K562 (cell line): Measurements from ENCODE around the gene SAMD4A. TPM values are rescaled to one million over a fixed set of nuclear protein-coding genes. Genes with fewer than 3 reads are reported as not detected.

Experiments used
- C11orf30 ChIP-seq: fragments of 450-650 bp; IDR thresholded peaks from 2 replicates; pipeline ENCODE4 v1.6.1; 2016; ENCODE audit warnings: low read depth, mild to moderate bottlenecking
- CHD2 ChIP-seq: IDR thresholded peaks from 2 replicates; pipeline ENCODE4 v1.6.1; 2011; ENCODE audit warnings: low read depth, low read length
- CREBBP ChIP-seq: IDR thresholded peaks from one replicate; pipeline ENCODE4 v1.6.1; 2012; ENCODE audit warnings: low read depth, mild to moderate bottlenecking, control low read depth, inconsistent platforms, low read length
- DIDO1 ChIP-seq: fragments of 450-650 bp; IDR thresholded peaks from 2 replicates; pipeline ENCODE4 v1.6.1; 2016; ENCODE audit warnings: low read depth, missing biosample characterization, missing genetic modification characterization
- EWSR1 ChIP-seq: fragments of 450-650 bp; IDR thresholded peaks from 2 replicates; pipeline ENCODE4 v1.6.1; 2018; ENCODE audit warnings: borderline replicate concordance, mild to moderate bottlenecking, low read depth, moderate library complexity; ENCODE audit not compliant: partially characterized antibody
- HBP1 ChIP-seq: fragments of 450-650 bp; formaldehyde crosslinking; IDR thresholded peaks from 2 replicates; pipeline ENCODE4 v1.4.0; 2022; ENCODE audit warnings: missing genetic modification characterization
- HDAC1 ChIP-seq, 2 experiments: fragments of 450-650 bp; IDR thresholded peaks; 2 replicates each; pipeline ENCODE4 v1.6.1; 2016 to 2017; ENCODE audit warnings: inconsistent platforms in 1 of 2, mild to moderate bottlenecking in 1 of 2, moderate library complexity in 1 of 2
- HMG20A ChIP-seq: fragments of 450-650 bp; formaldehyde crosslinking; conservative IDR thresholded peaks from 2 replicates; pipeline ENCODE4 v1.4.0; 2020; ENCODE audit warnings: mild to moderate bottlenecking, mixed read lengths
- KLF10 ChIP-seq: fragments of 250-450 bp; sonication (Bioruptor Pico); IDR thresholded peaks from 2 replicates; pipeline ENCODE4 v1.6.1; 2021; ENCODE audit warnings: matching md5 sums
- NCOA6 ChIP-seq: fragments of 450-650 bp; IDR thresholded peaks from 2 replicates; pipeline ENCODE4 v1.6.1; 2017; ENCODE audit warnings: mild to moderate bottlenecking
- PKNOX1 ChIP-seq: fragments of 450-650 bp; IDR thresholded peaks from 2 replicates; pipeline ENCODE4 v1.6.1; 2016
- RUNX1 ChIP-seq: sonication (generic); IDR thresholded peaks from 2 replicates; pipeline ENCODE4 v1.6.1; 2016; ENCODE audit warnings: antibody characterized with exemption, low read depth
- SMAD1 ChIP-seq: fragments of 150-350 bp; IDR thresholded peaks from 2 replicates; pipeline ENCODE4 v1.6.1; 2014; ENCODE audit warnings: low read length, low read depth; ENCODE audit not compliant: partially characterized antibody
- SRSF7 ChIP-seq: fragments of 200-400 bp; formaldehyde crosslinking; optimal IDR thresholded peaks from 2 replicates; pipeline ENCODE3; 2017; ENCODE audit warnings: mild to moderate bottlenecking, low read depth, low read length
- TCF3 ChIP-seq: sonication (generic); formaldehyde crosslinking; IDR thresholded peaks from 2 replicates; pipeline ENCODE4 v1.4.0; 2020; ENCODE audit warnings: mild to moderate bottlenecking, missing genetic modification reagents
- ZC3H11A ChIP-seq: IDR thresholded peaks from 2 replicates; pipeline ENCODE4 v1.6.1; 2012; ENCODE audit warnings: low read depth, low read length, improper control_type of control experiment
- ZFP1 ChIP-seq: fragments of 450-650 bp; formaldehyde crosslinking; IDR thresholded peaks from 2 replicates; pipeline ENCODE4 v1.4.0; 2020; ENCODE audit warnings: mild to moderate bottlenecking, mixed read lengths
- ZFP30 ChIP-seq: fragments of 250-450 bp; sonication (Bioruptor Pico); IDR thresholded peaks from 2 replicates; pipeline ENCODE4 v1.8.0; 2022; ENCODE audit warnings: moderate library complexity, mild to moderate bottlenecking, inconsistent platforms, borderline replicate concordance
- ZNF212 ChIP-seq: fragments of 450-650 bp; formaldehyde crosslinking; IDR thresholded peaks from 2 replicates; pipeline ENCODE4 v1.4.0; 2020; ENCODE audit warnings: mild to moderate bottlenecking
- ZNF3 ChIP-seq: fragments of 250-450 bp; sonication (Bioruptor Pico); IDR thresholded peaks from 2 replicates; pipeline ENCODE4 v1.5.0; 2021; ENCODE audit warnings: mild to moderate bottlenecking, moderate library complexity
- ZNF436 ChIP-seq: fragments of 250-450, 450-650 bp; sonication (Bioruptor Pico); formaldehyde crosslinking; IDR thresholded peaks from 2 replicates; pipeline ENCODE4 v1.7.0; 2020; ENCODE audit warnings: mild to moderate bottlenecking
- ZNF444 ChIP-seq: fragments of 250-450 bp; sonication (Bioruptor Pico); IDR thresholded peaks from 2 replicates; pipeline ENCODE4 v1.4.0; 2020; ENCODE audit warnings: mild to moderate bottlenecking, moderate library complexity
- ZNF507 ChIP-seq: conservative IDR thresholded peaks from 2 replicates; pipeline ENCODE4 v1.6.1; 2017; ENCODE audit warnings: missing genetic modification characterization, missing compliant biosample characterization
- polyA plus RNA-seq, 8 experiments: library from polyadenylated mRNA; depleted of rRNA in 4 of 8; stranded (reverse) in 5 of 8; unstranded in 3 of 8; fragments of >200 nt; fragmentation: Nextera tagmentation in 2 of 8; fragmentation: Illumina TruSeq in 1 of 8; extraction: Ambion mirVana in 2 of 8; extraction: Trizol in 1 of 8; gene quantifications; 2 replicates each; pipeline versions ENCODE4 v1.2.1 to v1.2.3, GENCODE V29; 2011 to 2014; ENCODE audit warnings: inconsistent platforms in 1 of 8, missing spikeins in 1 of 8
- total RNA-seq, 7 experiments: library from RNA; depleted of rRNA in 6 of 7; stranded (reverse); fragments of >200 nt in 6 of 7; fragmentation: Illumina TruSeq in 2 of 7; extraction: Trizol in 2 of 7; gene quantifications; 2 replicates each; pipeline versions ENCODE4 v1.2.1 to v1.2.3, GENCODE V29; 2011 to 2021; ENCODE audit warnings: low replicate concordance in 1 of 7
- TF ChIP-seq, protein P1 (sequence below): IDR thresholded peaks from 2 replicates; pipeline ENCODE4 v1.6.1; 2011; ENCODE audit warnings: borderline replicate concordance, low read depth, mild to moderate bottlenecking, moderate library complexity, low read length; ENCODE audit not compliant: insufficient read depth, poor library complexity, severe bottlenecking
- TF ChIP-seq, protein P2 (sequence below): sonication (generic); formaldehyde crosslinking; IDR thresholded peaks from 2 replicates; pipeline ENCODE4 v1.8.0; 2022; ENCODE audit warnings: missing genetic modification reagents, mild to moderate bottlenecking, borderline replicate concordance

SAMD4A gene
- total and polyA plus RNA-seq, 9 of the 15 experiments (the other 6 are each of a cell fraction or from before 2014, with no cell fraction given), result 0.66 to 6.8 (median 3.3) TPM

- TF ChIP-seq TCF3 (CRISPR knock-in tag), result peak; percentile 72
- no peak for TF ChIP-seq CREBBP
- TF ChIP-seq, protein P1, sequence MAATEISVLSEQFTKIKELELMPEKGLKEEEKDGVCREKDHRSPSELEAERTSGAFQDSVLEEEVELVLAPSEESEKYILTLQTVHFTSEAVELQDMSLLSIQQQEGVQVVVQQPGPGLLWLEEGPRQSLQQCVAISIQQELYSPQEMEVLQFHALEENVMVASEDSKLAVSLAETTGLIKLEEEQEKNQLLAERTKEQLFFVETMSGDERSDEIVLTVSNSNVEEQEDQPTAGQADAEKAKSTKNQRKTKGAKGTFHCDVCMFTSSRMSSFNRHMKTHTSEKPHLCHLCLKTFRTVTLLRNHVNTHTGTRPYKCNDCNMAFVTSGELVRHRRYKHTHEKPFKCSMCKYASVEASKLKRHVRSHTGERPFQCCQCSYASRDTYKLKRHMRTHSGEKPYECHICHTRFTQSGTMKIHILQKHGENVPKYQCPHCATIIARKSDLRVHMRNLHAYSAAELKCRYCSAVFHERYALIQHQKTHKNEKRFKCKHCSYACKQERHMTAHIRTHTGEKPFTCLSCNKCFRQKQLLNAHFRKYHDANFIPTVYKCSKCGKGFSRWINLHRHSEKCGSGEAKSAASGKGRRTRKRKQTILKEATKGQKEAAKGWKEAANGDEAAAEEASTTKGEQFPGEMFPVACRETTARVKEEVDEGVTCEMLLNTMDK, result no peak
- TF ChIP-seq ZFP1, result no peak
- TF ChIP-seq SMAD1, result no peak
- TF ChIP-seq KLF10, result no peak
- TF ChIP-seq ZNF436 (CRISPR knock-in tag), result no peak
- no peak for TF ChIP-seq NCOA6
- TF ChIP-seq RUNX1, result no peak
- TF ChIP-seq, protein P2, sequence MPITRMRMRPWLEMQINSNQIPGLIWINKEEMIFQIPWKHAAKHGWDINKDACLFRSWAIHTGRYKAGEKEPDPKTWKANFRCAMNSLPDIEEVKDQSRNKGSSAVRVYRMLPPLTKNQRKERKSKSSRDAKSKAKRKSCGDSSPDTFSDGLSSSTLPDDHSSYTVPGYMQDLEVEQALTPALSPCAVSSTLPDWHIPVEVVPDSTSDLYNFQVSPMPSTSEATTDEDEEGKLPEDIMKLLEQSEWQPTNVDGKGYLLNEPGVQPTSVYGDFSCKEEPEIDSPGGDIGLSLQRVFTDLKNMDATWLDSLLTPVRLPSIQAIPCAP, result no peak
- TF ChIP-seq ZNF507 (tag), result no peak
- TF ChIP-seq DIDO1 (tag), result no peak
- TF ChIP-seq C11orf30, result no peak
- TF ChIP-seq HDAC1 (IDR thresholded peaks at IDR 0.05), result peak in 1 of 2 experiments; percentile 41; a peak in 1 of 4 replicates
- TF ChIP-seq SRSF7, result no peak
- no peak for TF ChIP-seq ZC3H11A
- TF ChIP-seq ZNF444 (CRISPR knock-in tag), result no peak
- TF ChIP-seq ZNF3 (CRISPR knock-in tag), result no peak
- TF ChIP-seq PKNOX1, result peak; percentile 45
- no peak for TF ChIP-seq HMG20A
- TF ChIP-seq EWSR1, result no peak
- TF ChIP-seq ZNF212 (CRISPR knock-in tag), result no peak
- TF ChIP-seq HBP1 (CRISPR knock-in tag), result no peak
- TF ChIP-seq ZFP30 (CRISPR knock-in tag), result no peak
- TF ChIP-seq CHD2, result peak; percentile 47; the same call in 1 of the 2 replicates
Observed at GRCh38 chr14:54773171-54774006, 206.5 kb downstream of the SAMD4A start (continued).
